ENCODE data around the gene ZCRB1.

DNA sequence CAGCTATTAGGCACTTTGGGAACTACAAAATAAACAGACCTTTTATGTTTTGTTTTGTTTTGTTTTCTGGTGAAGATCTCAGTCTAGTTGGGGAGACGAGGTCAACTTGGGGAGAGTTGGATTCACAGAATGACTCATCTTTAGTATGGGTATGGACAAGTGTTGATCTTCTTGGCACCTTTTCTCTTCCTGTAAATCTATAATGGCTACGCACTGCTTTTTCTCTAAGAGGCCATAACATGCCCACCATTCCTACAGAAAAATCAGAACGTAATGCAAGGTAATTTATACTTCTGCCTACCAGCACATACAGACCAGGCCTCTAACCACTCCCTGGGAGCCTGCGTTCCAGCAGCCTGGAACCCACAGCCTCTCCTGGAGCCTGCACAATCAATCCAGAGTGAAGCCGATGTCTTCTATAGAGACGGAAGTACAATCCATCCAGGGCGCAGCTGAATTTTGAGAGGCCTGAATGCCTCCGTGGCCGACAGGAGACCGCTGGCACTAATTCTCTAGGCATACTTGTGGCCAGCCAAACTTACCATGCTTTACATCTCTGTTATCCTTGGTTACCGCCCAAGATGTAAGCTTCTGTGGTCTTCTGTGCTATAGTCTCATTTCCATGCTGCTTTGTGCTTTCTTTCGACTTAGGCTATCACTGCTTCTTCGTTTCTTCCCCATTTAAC is 790 bp upstream of the ZCRB1 start:
- TF ChIP-seq, protein P1, sequence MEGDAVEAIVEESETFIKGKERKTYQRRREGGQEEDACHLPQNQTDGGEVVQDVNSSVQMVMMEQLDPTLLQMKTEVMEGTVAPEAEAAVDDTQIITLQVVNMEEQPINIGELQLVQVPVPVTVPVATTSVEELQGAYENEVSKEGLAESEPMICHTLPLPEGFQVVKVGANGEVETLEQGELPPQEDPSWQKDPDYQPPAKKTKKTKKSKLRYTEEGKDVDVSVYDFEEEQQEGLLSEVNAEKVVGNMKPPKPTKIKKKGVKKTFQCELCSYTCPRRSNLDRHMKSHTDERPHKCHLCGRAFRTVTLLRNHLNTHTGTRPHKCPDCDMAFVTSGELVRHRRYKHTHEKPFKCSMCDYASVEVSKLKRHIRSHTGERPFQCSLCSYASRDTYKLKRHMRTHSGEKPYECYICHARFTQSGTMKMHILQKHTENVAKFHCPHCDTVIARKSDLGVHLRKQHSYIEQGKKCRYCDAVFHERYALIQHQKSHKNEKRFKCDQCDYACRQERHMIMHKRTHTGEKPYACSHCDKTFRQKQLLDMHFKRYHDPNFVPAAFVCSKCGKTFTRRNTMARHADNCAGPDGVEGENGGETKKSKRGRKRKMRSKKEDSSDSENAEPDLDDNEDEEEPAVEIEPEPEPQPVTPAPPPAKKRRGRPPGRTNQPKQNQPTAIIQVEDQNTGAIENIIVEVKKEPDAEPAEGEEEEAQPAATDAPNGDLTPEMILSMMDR (IDR thresholded peaks at IDR 0.05), result no peak
- no peak for TF ChIP-seq HDAC2 (IDR thresholded peaks at IDR 0.05)
- no peak for TF ChIP-seq POLR2A (IDR thresholded peaks at IDR 0.05; ENCODE audit: low read length)
- TF ChIP-seq EP300 (IDR thresholded peaks at IDR 0.05), result no peak
- no peak for TF ChIP-seq KDM1A (IDR thresholded peaks at IDR 0.05; ENCODE audit: low read depth)
- TF ChIP-seq, protein P2, sequence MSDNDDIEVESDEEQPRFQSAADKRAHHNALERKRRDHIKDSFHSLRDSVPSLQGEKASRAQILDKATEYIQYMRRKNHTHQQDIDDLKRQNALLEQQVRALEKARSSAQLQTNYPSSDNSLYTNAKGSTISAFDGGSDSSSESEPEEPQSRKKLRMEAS (IDR thresholded peaks at IDR 0.05), result no peak

Measured in A549 (cell line).